Measurements from ENCODE around the gene SHISAL2B.

SHISAL2B gene

GRCh38 chr5:64749385-64749784 is 59.1 kb downstream of the SHISAL2B start:
- Histone ChIP-seq H3K36me3 (ENCODE audit: insufficient read depth, low read length) (peaks cover 12% of the 10 kb centered on the region; the same call in 1 of the 2 replicates), H3K4me3 (ENCODE audit: low read depth in 1 of 2, low read length in 2 of 2) (no peak overlapping the region), H3K27me3 (ENCODE audit: insufficient read depth, low read length, poor library complexity) (no peaks in the 10 kb centered on the region), H3K27ac (ENCODE audit: low read length) (no peak overlapping the region), H4K20me1 (ENCODE audit: insufficient read depth, low read length) (peaks cover 3% of the 10 kb centered on the region; the same call in 1 of the 2 replicates), H3K9me3 (ENCODE audit: insufficient read depth, low read length, severe bottlenecking) (no peaks in the 10 kb centered on the region), H3K4me2 (ENCODE audit: insufficient read depth, low read length) (no peak overlapping the region), H3K9ac (ENCODE audit: low read depth, low read length) (no peak overlapping the region), H3K4me1 (ENCODE audit: insufficient read depth, low read length) (no peaks in the 10 kb centered on the region), H3K79me2 (ENCODE audit: insufficient read depth, low read length) (peaks cover 5% of the 10 kb centered on the region; the same call in 1 of the 2 replicates), H2AFZ (ENCODE audit: low read depth, low read length) (no peak overlapping the region)
- TF ChIP-seq EZH2 (IDR thresholded peaks at IDR 0.05; ENCODE audit: borderline replicate concordance, low read depth, low read length, severe bottlenecking) (no peak), CTCF (IDR thresholded peaks at IDR 0.05; ENCODE audit: borderline replicate concordance, extremely low read depth, low read length, poor library complexity, severe bottlenecking) (no peak)
- ATAC-seq (ENCODE audit: insufficient read depth, low read depth) (no peak), DNase-seq (no peak)

DNA sequence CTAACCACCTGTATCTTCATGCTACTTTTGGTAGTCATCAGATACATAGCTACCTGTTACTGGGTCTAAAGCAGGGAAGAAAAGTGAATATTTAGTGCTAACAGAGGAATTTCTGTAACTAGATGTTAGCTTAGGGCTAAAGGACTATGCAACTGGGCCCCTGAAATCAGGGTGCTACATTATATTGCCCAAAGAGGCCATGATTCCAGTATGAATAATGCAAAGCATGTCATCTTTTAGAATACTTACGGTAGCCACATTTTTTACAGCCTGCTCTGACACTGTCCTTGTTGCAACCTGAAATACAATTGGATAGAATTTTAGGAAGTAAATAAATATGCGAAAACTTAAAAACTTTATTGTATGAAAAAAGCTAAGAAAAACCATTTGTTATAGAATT is 63.8 kb downstream of the SHISAL2B start:
- Histone ChIP-seq H2AFZ (ENCODE audit: low read depth, low read length) (no peak overlapping the region), H3K27ac (ENCODE audit: low read length) (no peak overlapping the region), H3K9me3 (ENCODE audit: insufficient read depth, low read length, severe bottlenecking) (no peaks in the 10 kb centered on the region), H3K36me3 (ENCODE audit: insufficient read depth, low read length) (peaks cover 11% of the 10 kb centered on the region; the same call in 1 of the 2 replicates), H3K4me2 (ENCODE audit: insufficient read depth, low read length) (no peak overlapping the region), H3K27me3 (ENCODE audit: insufficient read depth, low read length, poor library complexity) (no peaks in the 10 kb centered on the region), H4K20me1 (ENCODE audit: insufficient read depth, low read length) (peaks cover 12% of the 10 kb centered on the region; the same call in 1 of the 2 replicates), H3K4me3 (ENCODE audit: low read depth in 1 of 2, low read length in 2 of 2) (no peak overlapping the region), H3K9ac (ENCODE audit: low read depth, low read length) (no peak overlapping the region), H3K79me2 (ENCODE audit: insufficient read depth, low read length) (peaks cover 39% of the 10 kb centered on the region), H3K4me1 (ENCODE audit: insufficient read depth, low read length) (no peaks in the 10 kb centered on the region)
- ATAC-seq (ENCODE audit: insufficient read depth, low read depth), result no peak
- no peak for DNase-seq
- TF ChIP-seq EZH2 (IDR thresholded peaks at IDR 0.05; ENCODE audit: borderline replicate concordance, low read depth, low read length, severe bottlenecking), result no peak
- no peak for TF ChIP-seq CTCF (IDR thresholded peaks at IDR 0.05; ENCODE audit: borderline replicate concordance, extremely low read depth, low read length, poor library complexity, severe bottlenecking)

DNA sequence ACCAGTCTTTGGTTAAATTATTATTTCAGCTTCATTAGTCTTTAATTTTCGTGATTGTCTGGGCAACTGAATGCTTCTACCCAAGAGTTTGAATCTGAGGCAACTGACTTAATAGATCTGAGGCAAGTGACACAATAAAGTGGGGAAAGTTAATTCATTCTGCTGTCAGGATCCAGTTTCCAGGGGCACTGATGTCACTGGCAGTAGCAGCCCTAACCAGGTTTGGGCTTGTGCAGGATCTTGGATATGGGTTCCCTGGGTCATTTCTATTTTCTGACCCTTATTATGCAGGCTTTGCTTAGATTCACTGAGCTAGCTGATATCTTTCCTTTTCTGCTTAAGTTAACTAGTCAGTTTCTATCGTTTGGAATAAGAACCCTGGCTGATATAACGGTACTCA is 68.6 kb downstream of the SHISAL2B start:
- no peak for TF ChIP-seq EZH2 (IDR thresholded peaks at IDR 0.05; ENCODE audit: borderline replicate concordance, low read depth, low read length, severe bottlenecking)
- TF ChIP-seq CTCF (IDR thresholded peaks at IDR 0.05; ENCODE audit: borderline replicate concordance, extremely low read depth, low read length, poor library complexity, severe bottlenecking), result no peak
- H3K79me2 ChIP-seq (ENCODE audit: insufficient read depth, low read length), result peaks cover 84% of the 10 kb centered on the region
- H3K4me2 ChIP-seq (ENCODE audit: insufficient read depth, low read length), result no peak overlapping the region
- no peak overlapping the region for H3K9ac ChIP-seq (ENCODE audit: low read depth, low read length)
- H3K4me3 ChIP-seq (ENCODE audit: low read depth in 1 of 2, low read length in 2 of 2), result no peak overlapping the region
- ATAC-seq (ENCODE audit: insufficient read depth, low read depth) (no peak), DNase-seq (no peak)
- H3K27ac ChIP-seq (ENCODE audit: low read length), result no peak overlapping the region
- peaks cover 14% of the 10 kb centered on the region; the same call in 1 of the 2 replicates for H4K20me1 ChIP-seq (ENCODE audit: insufficient read depth, low read length)
- no peak overlapping the region for H2AFZ ChIP-seq (ENCODE audit: low read depth, low read length)
- peaks cover 16% of the 10 kb centered on the region; the same call in 1 of the 2 replicates for H3K36me3 ChIP-seq (ENCODE audit: insufficient read depth, low read length)
- no peaks in the 10 kb centered on the region for H3K9me3 ChIP-seq (ENCODE audit: insufficient read depth, low read length, severe bottlenecking)
- H3K27me3 ChIP-seq (ENCODE audit: insufficient read depth, low read length, poor library complexity), result no peaks in the 10 kb centered on the region
- H3K4me1 ChIP-seq (ENCODE audit: insufficient read depth, low read length), result no peaks in the 10 kb centered on the region
